ENCODE data around the gene IGFBPL1.

IGFBPL1 gene

GRCh38 chr9:38415856-38416255 is 8.4 kb downstream of the IGFBPL1 start:
- TF ChIP-seq EGR1 (IDR thresholded peaks at IDR 0.05) (no peak), FOXM1 (IDR thresholded peaks at IDR 0.05; ENCODE audit: borderline replicate concordance, low read depth) (no peak), YY1 (IDR thresholded peaks at IDR 0.05; ENCODE audit: low read depth) (no peak), CREB1 (IDR thresholded peaks at IDR 0.05; ENCODE audit: low read depth) (no peak), CEBPB (IDR thresholded peaks at IDR 0.05) (no peak)

DNA sequence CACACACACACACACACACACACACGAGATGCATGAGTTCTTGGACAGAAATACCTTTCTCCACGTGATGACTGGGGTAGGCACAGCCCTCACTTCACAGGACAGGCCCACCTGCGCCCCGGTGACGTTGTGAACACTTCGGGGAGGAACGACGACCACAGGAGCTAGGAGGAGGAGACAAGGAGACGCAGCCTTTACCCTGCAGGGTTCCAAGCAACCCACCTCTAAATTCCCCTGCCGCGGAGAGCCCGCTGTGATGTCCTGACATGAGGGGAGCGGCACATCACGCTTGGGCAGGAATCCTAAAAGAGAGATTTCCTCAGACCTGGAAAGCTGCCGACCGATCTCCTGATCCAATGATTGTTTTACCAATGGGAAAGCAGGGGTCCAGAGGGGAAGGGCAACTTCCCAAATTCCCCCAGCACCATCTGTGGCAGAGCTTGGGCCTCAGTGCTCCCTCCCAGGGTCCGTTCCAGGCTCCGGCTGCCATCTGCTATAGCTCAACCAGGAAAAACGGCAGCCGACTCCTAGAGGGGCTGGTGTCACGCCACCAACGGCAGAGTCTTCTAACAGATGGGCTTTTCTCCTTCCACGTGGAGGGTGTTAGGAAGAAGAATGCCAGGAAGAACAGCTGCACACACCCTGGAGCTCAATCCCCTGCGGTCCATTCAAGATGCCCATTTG is 10.1 kb downstream of the IGFBPL1 start:
- TF ChIP-seq NFIC (IDR thresholded peaks at IDR 0.05): no peak
- TF ChIP-seq EP300 (IDR thresholded peaks at IDR 0.05; ENCODE audit: borderline replicate concordance): no peak
- no peak for TF ChIP-seq CEBPB (IDR thresholded peaks at IDR 0.05)
- no peak for TF ChIP-seq TAF1 (IDR thresholded peaks at IDR 0.05; ENCODE audit: low read depth)
- TF ChIP-seq YY1 (IDR thresholded peaks at IDR 0.05; ENCODE audit: low read depth): no peak
- no peak for TF ChIP-seq REST (IDR thresholded peaks at IDR 0.05; ENCODE audit: low read depth)

- TF ChIP-seq MAX (IDR thresholded peaks at IDR 0.05) (no peak), YY1 (IDR thresholded peaks at IDR 0.05; ENCODE audit: low read depth) (no peak), RAD21 (IDR thresholded peaks at IDR 0.05; ENCODE audit: low read depth) (no peak), CEBPB (IDR thresholded peaks at IDR 0.05) (no peak), USF1 (IDR thresholded peaks at IDR 0.05) (no peak), REST (IDR thresholded peaks at IDR 0.05; ENCODE audit: low read depth) (no peak), EP300 (IDR thresholded peaks at IDR 0.05; ENCODE audit: borderline replicate concordance) (no peak), FOXM1 (IDR thresholded peaks at IDR 0.05; ENCODE audit: borderline replicate concordance, low read depth) (no peak)
These were observed 11.0 kb downstream of the IGFBPL1 start for GRCh38 chr9:38413283-38413682.

- no peak for TF ChIP-seq YY1 (IDR thresholded peaks at IDR 0.05; ENCODE audit: low read depth)
- no peak for TF ChIP-seq TCF12 (IDR thresholded peaks at IDR 0.05; ENCODE audit: low read depth)
These were observed 11.5 kb downstream of the IGFBPL1 start for GRCh38 chr9:38412751-38413150.

GRCh38 chr9:38408719-38409118 is 15.5 kb downstream of the IGFBPL1 start:
- TF ChIP-seq CEBPB (IDR thresholded peaks at IDR 0.05): no peak

DNA sequence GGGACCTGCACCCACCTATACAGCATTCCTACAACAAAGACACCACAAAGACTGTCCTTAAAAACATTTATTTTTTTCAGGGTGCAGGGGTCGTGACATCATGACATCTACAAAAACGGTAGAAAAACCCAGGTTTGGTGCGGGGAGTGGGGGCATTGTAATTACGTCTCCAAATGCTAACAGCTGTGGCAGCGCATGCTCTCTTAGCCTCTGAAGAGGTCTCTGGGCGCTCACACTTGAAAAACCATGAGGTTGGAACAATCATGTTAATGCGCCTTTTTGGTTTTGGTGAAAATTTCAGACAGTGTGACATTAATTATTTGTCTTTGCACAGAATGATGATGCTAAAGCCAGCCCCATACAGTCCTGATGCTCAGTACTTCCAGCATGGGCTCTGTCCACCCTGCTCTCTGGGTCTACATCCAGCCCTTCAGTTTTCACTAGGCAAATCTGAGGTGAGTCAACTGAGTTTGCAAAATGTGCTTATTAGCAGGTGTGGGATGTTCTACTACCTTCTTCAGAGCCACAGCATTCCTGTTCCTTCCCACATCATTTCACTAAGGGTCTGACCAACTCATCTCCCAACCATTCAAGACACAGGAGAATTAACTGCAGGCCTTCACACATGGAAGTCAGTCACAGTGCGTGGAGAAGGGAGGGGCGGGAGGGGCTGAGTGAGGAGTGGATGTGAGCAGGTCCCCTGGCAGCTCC is 17.6 kb downstream of the IGFBPL1 start:
- TF ChIP-seq CEBPB (IDR thresholded peaks at IDR 0.05): no peak
- no peak for TF ChIP-seq FOXM1 (IDR thresholded peaks at IDR 0.05; ENCODE audit: borderline replicate concordance, low read depth)
- no peak for TF ChIP-seq CREB1 (IDR thresholded peaks at IDR 0.05; ENCODE audit: low read depth)
- no peak for TF ChIP-seq NFIC (IDR thresholded peaks at IDR 0.05)
- TF ChIP-seq TCF12 (IDR thresholded peaks at IDR 0.05; ENCODE audit: low read depth): no peak
- no peak for TF ChIP-seq YY1 (IDR thresholded peaks at IDR 0.05; ENCODE audit: low read depth)
- TF ChIP-seq REST (IDR thresholded peaks at IDR 0.05; ENCODE audit: low read depth): no peak
- no peak for TF ChIP-seq MAX (IDR thresholded peaks at IDR 0.05)
- no peak for TF ChIP-seq RAD21 (IDR thresholded peaks at IDR 0.05; ENCODE audit: low read depth)
- no peak for TF ChIP-seq EP300 (IDR thresholded peaks at IDR 0.05; ENCODE audit: borderline replicate concordance)
